Chondrocyte (in vitro differentiated cells): ENCODE data around the gene ZCWPW1. TPM values are rescaled to one million over a fixed set of nuclear protein-coding genes. Genes with fewer than 3 reads are reported as not detected.

Source experiments
- DNase-seq: peaks from one replicate; pipeline ENCODE4 v3.0.0; 2021; ENCODE audit warnings: mixed read lengths, low spot score
- H3K27ac Mint-ChIP-seq: one replicate; pipeline ENCODE4 v1.8.0; 2021; ENCODE audit warnings: mild to moderate bottlenecking, moderate library complexity, mixed read lengths; ENCODE audit not compliant: unreplicated experiment
- H3K27me3 Mint-ChIP-seq: 2 replicates; pipeline ENCODE4 v1.8.0; 2021; ENCODE audit warnings: low read depth, mixed read lengths
- H3K36me3 Mint-ChIP-seq: 2 replicates; pipeline ENCODE4 v1.8.0; 2021; ENCODE audit warnings: low read depth, mixed read lengths
- H3K4me1 Mint-ChIP-seq: 2 replicates; pipeline ENCODE4 v1.8.0; 2021; ENCODE audit warnings: low read depth, mild to moderate bottlenecking, mixed read lengths
- H3K4me3 Mint-ChIP-seq: one replicate; pipeline ENCODE4 v1.8.0; 2021; ENCODE audit warnings: mild to moderate bottlenecking, moderate library complexity, mixed read lengths; ENCODE audit not compliant: unreplicated experiment
- H3K9me3 Mint-ChIP-seq: 2 replicates; pipeline ENCODE4 v1.8.0; 2021; ENCODE audit warnings: low read depth, mixed read lengths
- CTCF ChIP-seq: fragments of 200-600 bp; sonication (generic); IDR thresholded peaks from 2 replicates; pipeline ENCODE4 v1.5.0; 2021; ENCODE audit warnings: antibody characterized with exemption, mild to moderate bottlenecking, moderate library complexity
- total RNA-seq: library from RNA; stranded (reverse); gene quantifications from 3 replicates; pipeline ENCODE4 v1.2.1, GENCODE V29; 2021

Gene ZCWPW1
- total RNA-seq, 1 donor from 2014 or later: 3.8 TPM

GRCh38 chr7:100363098-100363497, 65.4 kb downstream of the ZCWPW1 start:
- no peak for DNase-seq
- no peaks in the 10 kb centered on the region for H3K27me3 Mint-ChIP-seq
- H3K36me3 Mint-ChIP-seq: peaks cover 45% of the 10 kb centered on the region
- no peaks in the 10 kb centered on the region for H3K9me3 Mint-ChIP-seq
- no peaks in the 10 kb centered on the region for H3K4me1 Mint-ChIP-seq
- no peak overlapping the region for H3K27ac Mint-ChIP-seq
- no peak overlapping the region for H3K4me3 Mint-ChIP-seq
- no peak for TF ChIP-seq CTCF

- H3K27ac Mint-ChIP-seq: no peak overlapping the region
These were observed 68.2 kb downstream of the ZCWPW1 start for GRCh38 chr7:100360135-100360854.

GRCh38 chr7:100358857-100359212, 69.7 kb downstream of the ZCWPW1 start:
- no peak for TF ChIP-seq CTCF
- no peak for DNase-seq
- Mint-ChIP-seq H3K36me3 (peaks cover 42% of the 10 kb centered on the region), H3K27me3 (no peaks in the 10 kb centered on the region), H3K4me3 (no peak overlapping the region), H3K27ac (no peak overlapping the region), H3K9me3 (no peaks in the 10 kb centered on the region), H3K4me1 (no peaks in the 10 kb centered on the region)

More at GRCh38 chr7:100360135-100360854, 68.2 kb downstream of the ZCWPW1 start:
- Mint-ChIP-seq H3K9me3 (no peaks in the 10 kb centered on the region), H3K27me3 (no peaks in the 10 kb centered on the region), H3K4me3 (no peak overlapping the region), H3K4me1 (no peaks in the 10 kb centered on the region), H3K36me3 (peaks cover 44% of the 10 kb centered on the region)
- DNase-seq: no peak
- TF ChIP-seq CTCF: no peak

DNA sequence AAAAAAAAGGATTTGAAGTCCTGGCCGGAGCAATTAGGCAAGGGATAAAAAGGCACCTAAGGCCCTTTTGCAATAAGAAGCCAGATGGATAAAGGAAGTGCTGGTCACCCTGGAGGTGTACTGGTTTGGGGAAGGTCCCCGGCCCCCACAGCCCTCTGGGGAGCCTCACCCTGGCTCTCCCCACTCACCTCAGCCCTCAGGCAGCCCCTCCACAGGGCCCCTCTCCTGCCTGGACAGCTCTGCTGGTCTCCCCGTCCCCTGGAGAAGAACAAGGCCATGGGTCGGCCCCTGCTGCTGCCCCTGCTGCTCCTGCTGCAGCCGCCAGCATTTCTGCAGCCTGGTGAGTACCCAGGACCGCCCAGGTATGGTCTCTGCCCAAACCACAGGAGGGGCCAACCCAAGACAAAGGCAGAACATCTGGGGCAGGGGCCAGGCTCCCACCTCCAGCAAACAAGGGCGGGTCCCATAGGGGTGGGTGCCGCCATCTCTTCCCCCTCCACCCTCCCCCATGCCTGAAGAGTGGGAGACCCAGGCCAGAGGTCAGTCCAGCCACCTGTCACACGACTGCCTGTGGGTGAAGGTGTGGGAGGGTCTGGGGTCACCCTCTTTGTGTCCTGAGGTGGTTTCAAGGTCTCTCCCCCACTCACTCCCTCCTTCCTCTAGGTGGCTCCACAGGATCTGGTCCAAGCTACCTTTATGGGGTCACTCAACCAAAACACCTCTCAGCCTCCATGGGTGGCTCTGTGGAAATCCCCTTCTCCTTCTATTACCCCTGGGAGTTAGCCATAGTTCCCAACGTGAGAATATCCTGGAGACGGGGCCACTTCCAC, 70.3 kb downstream of the ZCWPW1 start, which contains the start of gene PILRB:
Gene PILRB (plus strand): TSS at position 91 of the 830 bp plus-strand sequence. CDS start 186 bp downstream, at position 277.
- no peaks in the 10 kb centered on the region for H3K27me3 Mint-ChIP-seq
- H3K36me3 Mint-ChIP-seq: peaks cover 39% of the 10 kb centered on the region

More for the DNA sequence above, 70.3 kb downstream of the ZCWPW1 start, which contains the start of gene PILRB:
- DNase-seq: no peak
- Mint-ChIP-seq H3K4me1 (no peaks in the 10 kb centered on the region), H3K4me3 (no peak within 1 kb of the TSS), H3K27ac (no peak within 1 kb of the TSS), H3K9me3 (no peaks in the 10 kb centered on the region)
- peak; percentile 26 for TF ChIP-seq CTCF
